H1 (cell line): ENCODE data around the gene AATK.

Experiments used
- BACH1 ChIP-seq: IDR thresholded peaks from 2 replicates; pipeline ENCODE4 v1.6.1; 2012; ENCODE audit warnings: low read length, improper control_type of control experiment
- CHD1 ChIP-seq: IDR thresholded peaks from 2 replicates; pipeline ENCODE4 v1.6.1; 2012; ENCODE audit warnings: low read depth, low read length, improper control_type of control experiment
- CREB1 ChIP-seq: IDR thresholded peaks from 2 replicates; pipeline ENCODE4 v1.6.1; 2012; ENCODE audit warnings: inconsistent platforms
- EP300 ChIP-seq, 2 experiments: IDR thresholded peaks; 1 replicate in 1 of 2; 2 replicates in 1 of 2; pipeline ENCODE4 v1.6.1; 2011 to 2012; ENCODE audit warnings: low read depth in 2 of 2, low read length in 2 of 2, mild to moderate bottlenecking in 2 of 2, borderline replicate concordance in 1 of 2, inconsistent platforms in 1 of 2, moderate library complexity in 1 of 2
- JUN ChIP-seq: IDR thresholded peaks from 2 replicates; pipeline ENCODE4 v1.6.1; 2011; ENCODE audit warnings: low read depth, mild to moderate bottlenecking, improper control_type of control experiment, low read length
- KDM1A ChIP-seq: fragments of 200-600, 300-600 bp; sonication (generic); IDR thresholded peaks from 2 replicates; pipeline ENCODE4 v1.7.1; 2016; ENCODE audit warnings: mild to moderate bottlenecking, low read length, borderline replicate concordance
- POLR2A ChIP-seq, 2 experiments: IDR thresholded peaks; 1 replicate in 1 of 2; 2 replicates in 1 of 2; pipeline ENCODE4 v1.6.1; 2011; ENCODE audit warnings: low read depth in 2 of 2, low read length in 2 of 2, mild to moderate bottlenecking in 2 of 2; ENCODE audit errors: control extremely low read depth in 1 of 2
- RAD21 ChIP-seq, 2 experiments: IDR thresholded peaks in 1 of 2; conservative IDR thresholded peaks in 1 of 2; 2 replicates each; pipeline ENCODE4 v1.6.1; 2011; ENCODE audit warnings: low read depth in 2 of 2, low read length in 2 of 2, improper control_type of control experiment in 1 of 2, inconsistent platforms in 1 of 2, mild to moderate bottlenecking in 1 of 2, moderate library complexity in 1 of 2
- RXRA ChIP-seq: IDR thresholded peaks from 2 replicates; pipeline ENCODE4 v1.6.1; 2011; ENCODE audit warnings: low read depth, mild to moderate bottlenecking, low read length, moderate library complexity; ENCODE audit not compliant: insufficient read depth
- TF ChIP-seq, protein P1 (sequence below), 3 experiments: IDR thresholded peaks; 1 replicate in 2 of 3; 2 replicates in 1 of 3; pipeline versions ENCODE4 v1.5.1 to v1.6.1; 2011; ENCODE audit warnings: low read length in 3 of 3, mild to moderate bottlenecking in 3 of 3, inconsistent platforms in 2 of 3, low read depth in 1 of 3, moderate library complexity in 1 of 3; ENCODE audit not compliant: insufficient read depth in 1 of 3; ENCODE audit errors: control extremely low read depth in 1 of 3
- TF ChIP-seq, protein P2 (sequence below): IDR thresholded peaks from 2 replicates; pipeline ENCODE4 v1.6.1; 2012; ENCODE audit warnings: low read length, inconsistent platforms

DNA sequence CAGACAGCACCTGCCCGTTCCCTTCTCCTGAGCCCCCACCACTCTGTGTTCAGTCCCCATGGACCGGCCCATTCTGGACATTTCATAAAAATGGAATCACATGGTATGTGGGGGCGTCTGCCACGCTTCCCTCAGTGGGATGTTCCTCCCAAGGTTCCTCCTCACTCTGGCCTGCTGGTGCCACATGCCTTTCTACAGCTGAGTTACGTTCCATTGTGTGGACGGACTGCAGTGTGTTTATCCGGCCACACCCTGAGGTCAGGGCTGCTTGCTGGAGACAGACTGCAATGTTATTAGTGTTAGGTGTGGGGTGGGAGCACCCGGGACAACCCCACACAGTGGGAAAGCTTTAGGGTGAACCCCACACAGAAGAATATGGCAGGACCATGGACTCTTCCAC, 5.9 kb upstream of the AATK start:
- TF ChIP-seq CREB1 (no peak), RXRA (no peak), BACH1 (no peak), RAD21 (IDR thresholded peaks at IDR 0.05 in 1 of 2, conservative IDR thresholded peaks at IDR 0.05 in 1 of 2; ENCODE audit: low read depth in 2 of 2, low read length in 2 of 2) (no peak), EP300 (IDR thresholded peaks at IDR 0.05; ENCODE audit: borderline replicate concordance in 1 of 2, low read depth in 2 of 2, low read length in 2 of 2) (no peak), KDM1A (no peak), POLR2A (IDR thresholded peaks at IDR 0.05; ENCODE audit: control extremely low read depth in 1 of 2, low read depth in 2 of 2, low read length in 2 of 2) (no peak), CHD1 (no peak), JUN (no peak)
- TF ChIP-seq, protein P1, sequence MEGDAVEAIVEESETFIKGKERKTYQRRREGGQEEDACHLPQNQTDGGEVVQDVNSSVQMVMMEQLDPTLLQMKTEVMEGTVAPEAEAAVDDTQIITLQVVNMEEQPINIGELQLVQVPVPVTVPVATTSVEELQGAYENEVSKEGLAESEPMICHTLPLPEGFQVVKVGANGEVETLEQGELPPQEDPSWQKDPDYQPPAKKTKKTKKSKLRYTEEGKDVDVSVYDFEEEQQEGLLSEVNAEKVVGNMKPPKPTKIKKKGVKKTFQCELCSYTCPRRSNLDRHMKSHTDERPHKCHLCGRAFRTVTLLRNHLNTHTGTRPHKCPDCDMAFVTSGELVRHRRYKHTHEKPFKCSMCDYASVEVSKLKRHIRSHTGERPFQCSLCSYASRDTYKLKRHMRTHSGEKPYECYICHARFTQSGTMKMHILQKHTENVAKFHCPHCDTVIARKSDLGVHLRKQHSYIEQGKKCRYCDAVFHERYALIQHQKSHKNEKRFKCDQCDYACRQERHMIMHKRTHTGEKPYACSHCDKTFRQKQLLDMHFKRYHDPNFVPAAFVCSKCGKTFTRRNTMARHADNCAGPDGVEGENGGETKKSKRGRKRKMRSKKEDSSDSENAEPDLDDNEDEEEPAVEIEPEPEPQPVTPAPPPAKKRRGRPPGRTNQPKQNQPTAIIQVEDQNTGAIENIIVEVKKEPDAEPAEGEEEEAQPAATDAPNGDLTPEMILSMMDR (IDR thresholded peaks at IDR 0.05; ENCODE audit: control extremely low read depth in 1 of 3, insufficient read depth in 1 of 3, low read depth in 1 of 3, low read length in 3 of 3) = no peak
- TF ChIP-seq, protein P2, sequence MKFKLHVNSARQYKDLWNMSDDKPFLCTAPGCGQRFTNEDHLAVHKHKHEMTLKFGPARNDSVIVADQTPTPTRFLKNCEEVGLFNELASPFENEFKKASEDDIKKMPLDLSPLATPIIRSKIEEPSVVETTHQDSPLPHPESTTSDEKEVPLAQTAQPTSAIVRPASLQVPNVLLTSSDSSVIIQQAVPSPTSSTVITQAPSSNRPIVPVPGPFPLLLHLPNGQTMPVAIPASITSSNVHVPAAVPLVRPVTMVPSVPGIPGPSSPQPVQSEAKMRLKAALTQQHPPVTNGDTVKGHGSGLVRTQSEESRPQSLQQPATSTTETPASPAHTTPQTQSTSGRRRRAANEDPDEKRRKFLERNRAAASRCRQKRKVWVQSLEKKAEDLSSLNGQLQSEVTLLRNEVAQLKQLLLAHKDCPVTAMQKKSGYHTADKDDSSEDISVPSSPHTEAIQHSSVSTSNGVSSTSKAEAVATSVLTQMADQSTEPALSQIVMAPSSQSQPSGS = no peak
